ENCODE results near the gene TANC2.

The TANC2 gene

GRCh38 chr17:63015824-63016223 lies 49.8 kb downstream of the TANC2 start:
- DNase-seq = no peak
